GM12878 (cell line): ENCODE data around the gene PIGB. TPM values are rescaled to one million over a fixed set of nuclear protein-coding genes. Genes with fewer than 3 reads are reported as not detected.

ENCODE experiments used
- ATAC-seq: fragments of 200-7000 bp; cut with Tn5 transposase; 3 replicates; pipeline ENCODE4 v1.9.1; 2020; ENCODE audit warnings: mild to moderate bottlenecking, moderate library complexity
- BruUV-seq: library from RNA; stranded (reverse); fragments of 400-500 nt; replicated peaks from 2 replicates; lab custom pipeline; 2021; lab: Mats Ljungman, UMichigan
- CTCF ChIA-PET: fragments of 300-600 bp; sonication (Branson Sonifier 250); formaldehyde crosslinking; extraction: SDS; loops from one replicate; lab custom pipeline; 2021; ENCODE audit warnings: inconsistent platforms; lab: Yijun Ruan, JAX
- POLR2A ChIA-PET: fragments of 350-600 bp; formaldehyde crosslinking; extraction: SDS; loops from one replicate; lab custom pipeline; 2021; ENCODE audit warnings: inconsistent platforms; lab: Charles Lee
- RAD21 ChIA-PET: fragments of 300-600 bp; sonication (Branson Sonifier 250); formaldehyde crosslinking; loops from one replicate; lab custom pipeline; 2023; ENCODE audit warnings: antibody characterized with exemption; ENCODE audit not compliant: unreplicated experiment; lab: Charles Lee
- SMC1A ChIA-PET: fragments of 300-600 bp; sonication (Branson Sonifier 250); formaldehyde crosslinking; loops from one replicate; lab custom pipeline; 2023; ENCODE audit not compliant: unreplicated experiment, uncharacterized antibody; lab: Charles Lee
- DNase-seq: peaks from one replicate; pipeline ENCODE4 v3.0.0-alpha.2; 2011; ENCODE audit warnings: low read depth, low spot score
- FAIRE-seq: peaks from 3 replicates; lab custom pipeline; 2011; peaks lifted over from hg19 to GRCh38; lab: Jason Lieb, UNC
- H2AFZ ChIP-seq: 2 replicates; pipeline ENCODE4 v1.6.0; 2011; ENCODE audit warnings: low read depth, low read length, control low read depth; ENCODE audit not compliant: control insufficient read depth
- H3K27ac ChIP-seq: 2 replicates; pipeline ENCODE4 v1.5.1; 2011; ENCODE audit warnings: control low read depth; ENCODE audit not compliant: control insufficient read depth, insufficient read depth
- H3K27me3 ChIP-seq, 2 experiments: replicated peaks in 1 of 2; 2 replicates each; pipeline versions ENCODE4 v1.6.0 to v1.6.1; 2011; ENCODE audit warnings: low read length in 1 of 2; ENCODE audit not compliant: control insufficient read depth in 2 of 2, insufficient read depth in 2 of 2
- H3K36me3 ChIP-seq, 2 experiments: 2 replicates each; pipeline ENCODE4 v1.5.1; 2011; ENCODE audit warnings: low read length in 1 of 2; ENCODE audit not compliant: control insufficient read depth in 2 of 2, insufficient read depth in 2 of 2
- H3K4me1 ChIP-seq: 2 replicates; pipeline ENCODE4 v1.6.1; 2011; ENCODE audit warnings: mild to moderate bottlenecking, low read length, moderate library complexity, mixed read lengths; ENCODE audit not compliant: control insufficient read depth, insufficient read depth
- H3K4me2 ChIP-seq: 2 replicates; pipeline ENCODE4 v1.6.0; 2011; ENCODE audit warnings: control low read depth; ENCODE audit not compliant: control insufficient read depth, insufficient read depth
- H3K4me3 ChIP-seq: fragments of 200-600 bp; sonication (generic); 2 replicates; pipeline ENCODE4 v1.5.1; 2016
- H3K79me2 ChIP-seq: 2 replicates; pipeline ENCODE4 v1.6.0; 2011; ENCODE audit warnings: low read length; ENCODE audit not compliant: control insufficient read depth, insufficient read depth
- H3K9ac ChIP-seq: 2 replicates; pipeline ENCODE4 v1.8.0; 2011; ENCODE audit warnings: low read length, control low read depth, mixed read lengths; ENCODE audit not compliant: control insufficient read depth, insufficient read depth
- H3K9me3 ChIP-seq: replicated peaks from 3 replicates; pipeline ENCODE4 v1.5.1; 2011; ENCODE audit warnings: mild to moderate bottlenecking, low read length; ENCODE audit not compliant: control insufficient read depth, insufficient read depth
- H4K20me1 ChIP-seq: 2 replicates; pipeline ENCODE4 v1.6.0; 2011; ENCODE audit not compliant: control insufficient read depth, insufficient read depth
- ATF3 ChIP-seq: IDR thresholded peaks from 2 replicates; pipeline ENCODE4 v1.6.1; 2011; ENCODE audit warnings: low read depth, mild to moderate bottlenecking, low read length, moderate library complexity, borderline replicate concordance; ENCODE audit errors: extremely low read depth
- EP300 ChIP-seq, 2 experiments: fragments of 150-350 bp in 1 of 2; IDR thresholded peaks; 2 replicates each; pipeline ENCODE4 v1.6.1; 2011 to 2012; ENCODE audit warnings: low read depth in 2 of 2, low read length in 2 of 2, borderline replicate concordance in 1 of 2, improper control_type of control experiment in 1 of 2, inconsistent platforms in 1 of 2; ENCODE audit not compliant: control insufficient read depth in 1 of 2
- ESRRA ChIP-seq: IDR thresholded peaks from 2 replicates; pipeline ENCODE4 v1.6.1; 2012; ENCODE audit warnings: mild to moderate bottlenecking, low read length, improper control_type of control experiment
- IRF5 ChIP-seq: fragments of 450-650 bp; IDR thresholded peaks from 2 replicates; pipeline ENCODE4 v1.6.1; 2017; ENCODE audit warnings: borderline replicate concordance
- JUNB ChIP-seq: IDR thresholded peaks from 2 replicates; pipeline ENCODE4 v1.6.1; 2016; ENCODE audit warnings: antibody characterized with exemption, mild to moderate bottlenecking
- MLLT1 ChIP-seq: fragments of 450-650 bp; IDR thresholded peaks from 2 replicates; pipeline ENCODE4 v1.6.1; 2016; ENCODE audit warnings: mild to moderate bottlenecking
- NFYA ChIP-seq: IDR thresholded peaks from 2 replicates; pipeline ENCODE4 v1.6.1; 2011; ENCODE audit warnings: low read depth, mild to moderate bottlenecking, low read length, improper control_type of control experiment, borderline replicate concordance
- POU2F2 ChIP-seq: IDR thresholded peaks from 3 replicates; pipeline ENCODE4 v1.6.1; 2011; ENCODE audit warnings: low read depth, mild to moderate bottlenecking, low read length, borderline replicate concordance
- RCOR1 ChIP-seq: conservative IDR thresholded peaks from 2 replicates; pipeline ENCODE4 v1.6.1; 2012; ENCODE audit warnings: low read depth, low read length, improper control_type of control experiment
- RELA ChIP-seq: fragments of 450-650 bp; IDR thresholded peaks from 2 replicates; pipeline ENCODE4 v1.8.0; 2014; ENCODE audit warnings: borderline replicate concordance; ENCODE audit not compliant: partially characterized antibody
- SIN3A ChIP-seq: IDR thresholded peaks from 2 replicates; pipeline ENCODE4 v1.6.1; 2012; ENCODE audit warnings: low read depth, low read length, improper control_type of control experiment
- SIX5 ChIP-seq: IDR thresholded peaks from 2 replicates; pipeline ENCODE4 v1.6.1; 2011; ENCODE audit warnings: mild to moderate bottlenecking, low read depth, low read length, moderate library complexity; ENCODE audit not compliant: severe bottlenecking
- SP1 ChIP-seq: IDR thresholded peaks from one replicate; pipeline ENCODE4 v1.6.1; 2011; ENCODE audit warnings: low read depth, low read length
- TCF12 ChIP-seq: IDR thresholded peaks from 2 replicates; pipeline ENCODE4 v1.6.1; 2011; ENCODE audit warnings: low read depth, mild to moderate bottlenecking, low read length
- ZBTB11 ChIP-seq: fragments of 450-650 bp; formaldehyde crosslinking; IDR thresholded peaks from 2 replicates; pipeline ENCODE4 v1.5.0; 2022; ENCODE audit warnings: mild to moderate bottlenecking, missing genetic modification characterization
- ZNF207 ChIP-seq: fragments of 450-650 bp; IDR thresholded peaks from 2 replicates; pipeline ENCODE4 v1.6.1; 2014; ENCODE audit warnings: antibody characterized with exemption, mild to moderate bottlenecking, borderline replicate concordance
- ZZZ3 ChIP-seq: IDR thresholded peaks from 2 replicates; pipeline ENCODE4 v1.6.1; 2011; ENCODE audit warnings: low read depth; ENCODE audit not compliant: control insufficient read depth, insufficient read length
- WGBS: methylation state at CpG from one replicate; pipeline ENCODE4 v1.1.6; 2016; ENCODE audit warnings: low lambda C conversion rate; ENCODE audit not compliant: insufficient replicate concordance, insufficient coverage; ENCODE audit errors: missing lambda C conversion rate; 5-methylcytosine and 5-hydroxymethylcytosine counted together
- in situ Hi-C: fragments of 300-500 bp; cut with MboI; formaldehyde crosslinking; loops from 9 replicates; pipeline ENCODE4 v1.14.3; 2018; ENCODE audit warnings: mixed read lengths
- intact Hi-C: fragments of 100-400 bp; cut with micrococcal nuclease; formaldehyde crosslinking; loops from one replicate; pipeline ENCODE4 v1.14.2; 2022; ENCODE audit not compliant: unreplicated experiment
- polyA plus RNA-seq, 11 experiments: library from polyadenylated mRNA; depleted of rRNA in 4 of 11; unstranded in 6 of 11; stranded (reverse) in 5 of 11; fragments of >200 nt; fragmentation: Nextera tagmentation in 4 of 11; fragmentation: Illumina TruSeq in 1 of 11; extraction: Ambion mirVana in 4 of 11; extraction: Trizol in 1 of 11; gene quantifications; 1 replicate in 1 of 11; 2 replicates in 10 of 11; pipeline versions ENCODE4 v1.2.1 to v1.2.3, GENCODE V29; 2011 to 2016; ENCODE audit warnings: inconsistent platforms in 2 of 11, missing spikeins in 2 of 11, low read depth in 1 of 11
- total RNA-seq, 4 experiments: library from RNA; depleted of rRNA in 3 of 4; stranded (reverse); fragments of >200 nt in 3 of 4; fragmentation: Illumina TruSeq in 1 of 4; extraction: Trizol in 1 of 4; gene quantifications; 2 replicates each; pipeline versions ENCODE4 v1.2.1 to v1.2.3, GENCODE V29; 2013 to 2021

PIGB gene
- total and polyA plus RNA-seq, 10 of the 15 experiments (the other 5 are each of a cell fraction or from before 2014, with no cell fraction given) = 17.9 to 46.0 (median 25.2) TPM

GRCh38 chr15:55360256-55360655 is 41.2 kb downstream of the PIGB start (continued):
- TF ChIP-seq SIN3A = no peak

GRCh38 chr15:55361048-55361447 is 42.0 kb downstream of the PIGB start:
- SMC1A ChIA-PET = interaction anchor here (1.1 to 1.2 kb wide), 2 partner anchors 14 to 38 kb away, joined by 3 to 6 read pairs; no protein-coding TSS in a partner anchor
- CTCF ChIA-PET = no interaction called here
- H3K79me2 ChIP-seq = no peaks in the 10 kb centered on the region
- H3K9ac ChIP-seq = no peak overlapping the region
- H4K20me1 ChIP-seq = no peaks in the 10 kb centered on the region
- no peak for ATAC-seq
- H3K4me2 ChIP-seq = no peak overlapping the region
- no peaks in the 10 kb centered on the region; a peak in 1 of 4 replicates for H3K36me3 ChIP-seq
- RAD21 ChIA-PET = interaction anchor here (0.6 to 1.0 kb wide), 2 partner anchors 20 to 45 kb away, joined by 3 read pairs; no protein-coding TSS in a partner anchor
- in situ Hi-C loops = no loop called here
- intact Hi-C loops = no loop called here
- POLR2A ChIA-PET = no interaction called here
- H3K9me3 ChIP-seq = no peaks in the 10 kb centered on the region
- H2AFZ ChIP-seq = no peak overlapping the region
- H3K27me3 ChIP-seq = no peaks in the 10 kb centered on the region
- H3K4me1 ChIP-seq = no peaks in the 10 kb centered on the region
- FAIRE-seq = no peak
- WGBS = 97% methylated on average over 10 of the region's 10 CpGs
- H3K4me3 ChIP-seq = no peak overlapping the region
- BruUV-seq = no TSS peak
- no peak for DNase-seq
- no peak overlapping the region for H3K27ac ChIP-seq
- no peak for TF ChIP-seq ZZZ3
- no peak for TF ChIP-seq SP1
- no peak for TF ChIP-seq ZBTB11 (CRISPR knock-in tag)
- no peak for TF ChIP-seq RCOR1
- TF ChIP-seq SIX5 = no peak
- TF ChIP-seq ATF3 = no peak
- no peak for TF ChIP-seq JUNB
- TF ChIP-seq RELA = no peak
- no peak for TF ChIP-seq POU2F2
- no peak for TF ChIP-seq TCF12
- TF ChIP-seq ESRRA = no peak
- no peak for TF ChIP-seq MLLT1
- TF ChIP-seq EP300 (IDR thresholded peaks at IDR 0.05; ENCODE audit: borderline replicate concordance in 1 of 2, control insufficient read depth in 1 of 2, low read depth in 2 of 2, low read length in 2 of 2) = no peak
- no peak for TF ChIP-seq ZNF207
- TF ChIP-seq NFYA = no peak
- no peak for TF ChIP-seq IRF5
